NCI-H748 (cell line): ENCODE measurements around the gene SV2C.
A peak's percentile ranks its signal among the peaks of the same experiment; 100 is the strongest.

Experiments used
- DNase-seq: peaks from one replicate; lab custom pipeline; 2025; ENCODE audit not compliant: unreplicated experiment; lab: John Stamatoyannopoulos, UW

The SV2C gene

GRCh38 chr5:76376866-76377230 is 293.7 kb downstream of the SV2C start:
- DNase-seq, result no peak

- no peak for DNase-seq
Measured at GRCh38 chr5:76378355-76378754, 295.2 kb downstream of the SV2C start.

- DNase-seq, result no peak
Measured at GRCh38 chr5:76379316-76379715, 296.1 kb downstream of the SV2C start.

GRCh38 chr5:76379855-76380254 is 296.7 kb downstream of the SV2C start:
- no peak for DNase-seq

GRCh38 chr5:76380346-76381066 is 297.3 kb downstream of the SV2C start:
- no peak for DNase-seq

- no peak for DNase-seq
Measured at GRCh38 chr5:76383126-76383832, 300.1 kb downstream of the SV2C start.

- no peak for DNase-seq
Measured at GRCh38 chr5:76384189-76384588, 301.0 kb downstream of the SV2C start.

GRCh38 chr5:76384705-76385104 is 301.5 kb downstream of the SV2C start:
- no peak for DNase-seq

GRCh38 chr5:76385540-76385939 is 302.4 kb downstream of the SV2C start:
- DNase-seq, result no peak

- no peak for DNase-seq
Measured at GRCh38 chr5:76386360-76386759, 303.2 kb downstream of the SV2C start.

- no peak for DNase-seq
Measured at GRCh38 chr5:76388236-76388635, 305.1 kb downstream of the SV2C start.

GRCh38 chr5:76388791-76389512 is 305.8 kb downstream of the SV2C start:
- no peak for DNase-seq

GRCh38 chr5:76389513-76390154 is 306.5 kb downstream of the SV2C start:
- DNase-seq, result no peak

GRCh38 chr5:76391014-76391413 is 307.8 kb downstream of the SV2C start:
- no peak for DNase-seq

- DNase-seq, result no peak
Measured at GRCh38 chr5:76393035-76393680, 310.0 kb downstream of the SV2C start.

- DNase-seq, result no peak
Measured at GRCh38 chr5:76397200-76397599, 314.0 kb downstream of the SV2C start.

GRCh38 chr5:76399268-76399667 is 316.1 kb downstream of the SV2C start:
- DNase-seq, result no peak

- no peak for DNase-seq
Measured at GRCh38 chr5:76400466-76400865, 317.3 kb downstream of the SV2C start.

- no peak for DNase-seq
Measured at GRCh38 chr5:76401801-76402250, 318.6 kb downstream of the SV2C start.

GRCh38 chr5:76402251-76402885 is 319.2 kb downstream of the SV2C start:
- DNase-seq, result peak; percentile 65
